PC-9 (cell line): ENCODE results near the gene GPR146.
"Not testable (repeated sequence)": the region's sequence is repeated elsewhere in the genome, so short reads cannot be mapped to it uniquely, and the experiment has no call there.

Experiments
- CTCF ChIP-seq: fragments of 200-600 bp; sonication (generic); conservative IDR thresholded peaks from 2 replicates; pipeline ENCODE4 v1.6.1; 2017; ENCODE audit warnings: mixed run types, antibody characterized with exemption, mild to moderate bottlenecking, moderate library complexity
- EZH2 ChIP-seq: fragments of 200-600 bp; sonication (generic); IDR thresholded peaks from 2 replicates; pipeline ENCODE4 v1.8.0; 2017; ENCODE audit warnings: antibody characterized with exemption, low read depth

GRCh38 chr7:1001069-1001770 is 43.1 kb upstream of the GPR146 start:
- not testable (repeated sequence) for TF ChIP-seq CTCF, EZH2
